ENCODE measurements around the gene GYG2.
"Not testable (repeated sequence)": the region's sequence is repeated elsewhere in the genome, so short reads cannot be mapped to it uniquely, and the experiment has no call there.

Gene GYG2

GRCh38 chrX:2828344-2828958 lies at the start of gene GYG2:
Gene GYG2 (plus strand): TSS chrX:2828930. CDS start chrX:2830189, 1,259 bp downstream.
- no peak for DNase-seq

GRCh38 chrX:2780472-2781225 lies 48.1 kb upstream of the GYG2 start:
- not testable (repeated sequence) for DNase-seq

DNA sequence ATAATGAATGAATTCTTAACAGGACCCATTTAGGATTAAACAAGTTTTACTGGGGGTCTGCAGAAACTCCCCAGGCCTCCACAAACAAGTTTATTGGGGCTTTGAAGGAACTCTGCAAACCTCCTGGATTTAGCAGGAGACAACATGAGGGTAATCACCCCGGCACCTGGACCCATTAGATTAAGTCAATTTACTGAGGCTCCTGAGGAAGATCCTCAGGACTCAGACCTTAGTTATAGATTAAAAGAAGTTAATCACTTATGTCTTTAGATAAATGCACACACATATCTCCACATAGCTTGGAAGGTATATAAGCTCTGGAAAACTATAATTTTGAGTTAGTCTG lies 47.5 kb upstream of the GYG2 start:
- no peak for DNase-seq

DNA sequence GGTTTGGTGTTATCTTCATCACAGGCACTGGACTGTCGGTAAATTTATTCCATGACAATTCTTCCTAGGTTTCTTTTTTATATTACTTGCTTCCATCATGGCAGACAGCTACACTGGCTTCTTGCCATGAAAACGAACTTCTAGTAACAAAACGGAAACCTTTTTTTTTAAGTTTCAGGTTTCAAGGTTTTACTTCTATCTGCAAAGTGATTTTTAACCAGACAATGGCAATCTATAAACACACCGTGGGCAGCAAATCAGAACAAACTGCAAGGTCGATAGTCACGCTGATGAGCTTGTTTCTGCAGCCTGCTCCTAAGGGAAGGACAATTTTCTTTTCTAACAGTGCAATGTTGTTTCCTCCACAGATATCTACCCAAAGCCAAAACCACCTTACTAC lies 47.0 kb upstream of the GYG2 start:
- no peak for DNase-seq

DNA sequence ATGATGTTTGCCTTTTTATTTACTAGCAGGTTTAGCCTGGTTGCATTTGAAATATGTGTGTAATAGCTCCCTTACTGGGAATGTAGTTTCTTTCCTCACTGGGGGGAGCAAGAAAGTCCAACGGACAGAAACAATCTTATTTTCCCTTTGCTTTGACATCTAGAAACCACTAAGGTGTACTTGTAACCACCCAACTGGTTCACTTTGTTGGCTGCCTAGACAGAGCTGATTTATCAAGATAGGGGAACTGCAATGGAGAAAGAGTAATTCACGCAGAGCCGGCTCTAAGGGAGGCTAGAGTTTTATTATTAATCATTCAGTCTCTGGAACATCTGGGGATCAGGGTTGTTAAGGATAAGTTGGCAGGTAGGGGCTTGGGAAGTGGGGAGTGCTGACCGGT lies 46.6 kb upstream of the GYG2 start:
- no peak for DNase-seq

DNA sequence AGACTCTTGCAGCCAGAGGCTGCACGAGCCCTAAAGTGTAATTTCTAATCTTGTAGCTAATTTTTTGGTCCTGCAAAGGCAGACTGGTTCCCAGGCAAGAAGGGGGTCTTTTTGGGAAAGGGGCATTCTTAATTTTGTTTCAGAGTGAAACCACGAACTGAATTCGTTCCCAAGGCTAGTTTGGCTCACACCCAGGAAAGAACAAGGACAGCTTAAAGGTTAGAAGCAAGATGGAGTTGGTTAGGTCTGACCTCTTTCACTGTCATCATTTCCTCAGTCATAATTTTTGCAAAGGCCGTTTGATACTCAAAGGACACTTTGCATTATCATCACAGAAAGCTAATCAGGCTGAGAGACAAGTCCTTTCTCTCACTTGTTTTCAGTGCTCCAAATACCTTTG lies 46.0 kb upstream of the GYG2 start:
- DNase-seq = no peak

DNA sequence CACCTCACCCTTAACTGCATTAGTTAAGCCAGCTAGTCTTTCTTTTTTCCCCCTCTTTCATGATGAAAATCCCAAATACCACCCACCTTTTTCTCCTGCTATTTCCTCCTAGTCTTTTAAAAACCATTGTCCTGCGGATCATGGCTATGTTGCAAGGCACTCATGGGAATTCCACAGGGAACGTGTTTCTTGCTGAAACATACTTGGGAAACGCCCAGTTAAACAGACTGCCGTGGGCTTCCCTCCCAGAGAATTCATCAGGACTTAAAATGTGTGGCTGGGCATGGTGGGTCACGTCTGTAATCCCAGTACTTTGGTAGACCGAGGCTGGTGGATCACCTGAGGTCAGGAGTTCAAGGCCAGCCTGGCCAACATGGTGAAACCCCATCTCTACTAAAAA lies 44.7 kb upstream of the GYG2 start:
- no peak for DNase-seq

- DNase-seq = no peak
These were observed 43.2 kb upstream of the GYG2 start for GRCh38 chrX:2785538-2785937.

- DNase-seq = no peak
These were observed 39.8 kb upstream of the GYG2 start for GRCh38 chrX:2788980-2789379.

- DNase-seq = no peak
These were observed 39.2 kb upstream of the GYG2 start for GRCh38 chrX:2789569-2789968.

DNA sequence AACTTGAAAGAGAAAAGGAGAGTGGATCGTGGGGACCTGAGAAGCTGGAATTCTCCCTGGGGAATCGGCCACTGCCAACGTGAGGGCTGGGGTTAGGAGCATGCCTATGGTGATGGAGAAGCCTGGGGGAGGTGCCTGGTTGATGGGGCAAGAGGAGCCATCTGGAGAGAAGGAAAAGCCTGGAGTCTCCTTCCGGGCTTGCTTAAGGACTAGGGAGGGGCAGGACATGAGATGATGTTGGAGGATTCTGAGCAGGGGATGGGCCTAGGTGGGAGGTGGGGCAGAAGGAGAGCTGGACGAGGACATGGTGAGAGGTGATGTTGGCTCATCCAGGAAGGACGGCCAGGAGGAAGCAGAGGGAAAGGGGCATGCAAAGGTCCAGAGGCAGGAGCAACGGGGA lies 35.0 kb upstream of the GYG2 start:
- DNase-seq = no peak

GRCh38 chrX:2794336-2794735 lies 34.4 kb upstream of the GYG2 start:
- no peak for DNase-seq

DNA sequence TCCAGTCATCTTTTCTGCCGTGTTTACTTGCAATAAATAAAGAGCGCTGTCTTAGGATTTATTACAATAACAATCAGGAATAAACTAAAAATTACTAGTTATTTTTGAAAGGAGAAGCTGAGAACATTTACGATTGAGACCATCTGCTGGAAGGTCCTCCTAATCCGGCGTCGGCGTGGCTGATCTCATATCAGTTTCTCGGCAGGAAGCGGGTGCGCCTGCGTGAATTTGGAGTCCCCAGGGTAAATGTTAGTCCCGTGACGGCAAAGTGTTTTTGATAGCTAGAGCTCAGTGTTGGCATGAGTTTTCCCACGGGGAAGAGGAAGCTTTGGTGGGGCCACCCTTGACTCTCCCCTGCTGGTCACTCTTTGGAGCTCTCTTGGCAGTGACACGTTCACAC lies 31.9 kb upstream of the GYG2 start:
- DNase-seq = not testable (repeated sequence)

- no peak for DNase-seq
These were observed 29.4 kb upstream of the GYG2 start for GRCh38 chrX:2799369-2799768.

DNA sequence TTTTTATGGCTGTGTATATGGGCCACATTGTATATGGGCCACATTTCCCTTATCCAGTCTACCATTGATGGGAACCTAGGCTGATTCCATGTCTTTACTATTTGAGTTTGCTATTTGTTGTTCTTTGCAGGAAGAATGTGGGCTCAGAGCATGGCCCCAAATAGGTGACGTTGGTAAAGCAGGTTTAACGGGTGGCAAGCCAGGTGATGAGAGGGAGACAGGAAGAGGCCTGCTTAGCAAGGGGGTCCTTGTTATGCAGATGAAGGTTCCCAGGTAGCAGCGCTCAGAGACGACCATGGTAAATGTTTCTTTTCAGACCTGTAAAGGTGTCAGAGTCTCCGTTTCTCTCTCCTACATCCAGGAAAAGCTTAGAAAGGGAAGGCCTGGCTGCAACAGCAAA lies 28.8 kb upstream of the GYG2 start:
- DNase-seq = not testable (repeated sequence)

DNA sequence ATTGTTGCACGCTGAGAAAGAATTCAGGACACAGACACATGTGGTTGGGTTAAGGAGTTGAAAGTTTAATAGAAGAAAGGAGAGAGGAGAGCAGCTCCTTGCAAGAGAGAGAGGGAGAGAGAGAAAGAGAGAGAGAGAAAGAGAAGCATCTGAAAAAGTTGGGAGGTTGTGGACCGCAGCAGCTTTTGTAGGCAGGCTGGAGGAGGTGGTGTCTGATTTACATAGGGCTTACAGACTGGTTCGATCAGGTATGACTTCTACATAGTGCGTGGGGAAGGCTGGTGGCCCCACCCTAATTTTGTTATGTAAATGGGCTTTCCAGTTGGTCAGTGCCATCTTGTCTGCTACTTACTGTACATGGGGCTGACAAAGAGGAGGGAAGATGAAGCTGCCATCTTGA lies 27.5 kb upstream of the GYG2 start:
- no peak for DNase-seq

- DNase-seq = not testable (repeated sequence)
These were observed 26.2 kb upstream of the GYG2 start for GRCh38 chrX:2802376-2803090.

DNA sequence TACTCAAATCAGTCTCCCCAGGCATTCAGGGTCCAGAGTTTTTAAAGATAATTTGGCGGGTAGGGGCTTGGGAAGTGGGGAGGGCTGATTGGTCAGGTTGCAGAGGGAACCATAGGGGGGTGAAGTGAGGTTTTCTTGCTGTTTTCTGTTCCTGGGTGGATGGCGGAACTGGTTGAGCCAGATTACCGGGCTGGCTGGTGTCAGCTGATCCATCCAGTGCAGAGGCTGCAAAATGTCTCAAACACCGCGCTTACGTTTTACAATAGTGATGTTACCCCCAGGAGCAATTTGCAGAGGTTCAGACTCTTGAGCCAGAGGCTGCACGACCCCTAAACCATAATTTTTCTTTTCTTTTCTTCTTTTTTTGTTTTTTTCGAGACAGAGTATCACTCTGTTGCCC lies 25.2 kb upstream of the GYG2 start:
- not testable (repeated sequence) for DNase-seq

DNA sequence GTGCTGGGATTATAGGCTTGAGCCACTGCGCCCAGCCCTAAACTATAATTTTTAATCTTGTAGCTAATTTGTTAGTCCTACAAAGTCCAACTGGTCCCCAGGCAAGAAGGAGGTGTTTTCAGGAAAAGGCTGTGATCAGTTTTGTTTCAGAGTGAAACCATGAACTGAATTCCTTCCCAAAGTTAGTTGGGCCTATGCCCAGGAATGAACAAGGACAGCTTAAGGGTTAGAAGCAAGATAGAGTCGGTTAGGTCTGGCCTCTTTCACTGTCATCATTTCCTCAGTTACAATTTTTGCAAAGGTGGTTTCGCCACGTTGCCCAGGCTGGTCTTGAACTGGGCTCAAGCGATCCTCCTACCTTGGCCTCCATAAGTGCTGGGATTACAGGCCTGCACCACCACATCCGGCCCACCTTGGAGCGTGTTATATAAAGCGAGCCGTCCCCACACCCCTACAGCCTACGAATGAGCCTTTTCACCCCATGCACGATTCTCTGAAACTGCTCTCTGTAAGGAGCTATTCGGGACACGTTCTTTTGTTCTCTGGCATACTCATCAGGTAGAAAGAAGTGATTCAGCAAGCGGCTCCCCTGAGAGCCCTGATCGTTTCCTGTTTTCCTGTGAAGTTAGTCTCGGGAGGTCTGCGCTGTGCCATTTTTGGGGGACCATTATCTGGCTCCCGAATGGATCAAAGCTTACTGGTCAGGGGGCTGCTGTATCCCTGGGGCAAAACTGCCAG lies 24.5 kb upstream of the GYG2 start:
- DNase-seq = not testable (repeated sequence)

- DNase-seq = not testable (repeated sequence)
These were observed 23.9 kb upstream of the GYG2 start for GRCh38 chrX:2804858-2805257.

GRCh38 chrX:2811271-2811670 lies 17.5 kb upstream of the GYG2 start:
- no peak for DNase-seq

DNA sequence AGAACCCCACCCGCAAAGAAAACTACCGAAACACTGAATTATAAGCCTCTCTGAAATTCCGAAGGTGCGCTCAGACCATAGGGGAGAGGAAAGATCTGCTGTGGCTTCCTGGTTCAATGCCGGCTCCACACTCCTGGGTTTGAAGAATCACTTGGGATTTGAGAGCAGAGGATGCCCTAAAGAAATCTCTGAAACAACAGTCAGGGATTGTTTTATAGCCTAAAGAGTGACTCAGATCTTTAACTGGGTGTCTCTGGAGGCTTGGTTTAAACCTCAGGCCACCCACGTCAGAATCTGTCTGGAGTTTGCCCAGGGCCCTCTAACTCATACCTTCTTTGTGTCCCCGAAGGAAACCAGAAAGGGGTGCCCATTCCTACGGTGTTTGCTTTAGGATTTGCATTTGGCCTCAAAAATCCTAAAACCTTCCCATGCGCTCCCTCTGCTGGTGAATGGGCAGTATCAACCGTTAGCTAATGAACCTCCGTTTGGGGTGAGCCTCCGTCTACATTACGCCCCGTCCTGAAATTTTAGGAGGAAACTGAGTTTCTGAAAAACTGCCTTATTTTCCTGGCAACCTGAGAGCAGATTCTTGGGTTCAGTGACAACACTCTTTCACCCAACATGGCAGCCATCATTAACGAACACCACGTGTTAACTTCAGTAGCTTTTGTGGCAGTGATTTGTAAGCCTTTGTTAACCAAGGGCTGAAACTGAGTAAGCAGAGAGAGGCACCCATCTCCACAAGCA lies 16.4 kb upstream of the GYG2 start:
- not testable (repeated sequence) for DNase-seq

DNA sequence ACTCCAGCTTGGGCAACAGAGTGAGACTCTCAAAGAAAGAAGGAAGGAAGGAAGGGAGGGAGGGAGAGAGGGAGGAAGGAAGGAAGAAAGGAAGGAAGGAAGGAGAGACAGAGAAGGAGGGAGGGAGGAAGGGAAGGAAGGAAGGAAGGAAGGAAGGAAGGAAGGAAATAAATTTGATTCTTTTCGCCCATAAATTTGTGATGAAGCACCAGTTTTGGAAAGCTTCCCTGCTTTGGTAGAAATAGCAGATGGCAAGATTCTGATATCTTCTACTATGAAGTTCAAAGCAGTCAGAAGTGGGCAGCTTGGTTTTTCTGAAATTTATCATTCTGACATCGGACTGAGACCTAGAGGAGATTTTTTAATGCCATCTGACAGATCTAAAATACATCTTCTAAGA lies 11.7 kb upstream of the GYG2 start:
- DNase-seq = no peak

Data from NCI-H146 (cell line).